Activated naive CD8-positive, alpha-beta T cell treated with anti-CD3 and anti-CD28 coated beads for 36 hours (primary cell): ENCODE measurements around the gene CDH11. TPM values are rescaled to one million over a fixed set of nuclear protein-coding genes. Genes with fewer than 3 reads are reported as not detected.

ENCODE experiments used
- DNase-seq: peaks from one replicate; pipeline ENCODE4 v3.0.0; 2021
- H3K27ac Mint-ChIP-seq: one replicate; pipeline ENCODE4 v1.8.0; 2022; ENCODE audit warnings: mild to moderate bottlenecking, moderate library complexity, mixed read lengths
- H3K27me3 Mint-ChIP-seq: one replicate; pipeline ENCODE4 v1.8.0; 2022; ENCODE audit warnings: mild to moderate bottlenecking, mixed read lengths
- H3K36me3 Mint-ChIP-seq: one replicate; pipeline ENCODE4 v1.8.0; 2021; ENCODE audit warnings: mild to moderate bottlenecking, mixed read lengths
- H3K4me1 Mint-ChIP-seq: one replicate; pipeline ENCODE4 v1.8.0; 2021; ENCODE audit warnings: mixed read lengths
- H3K4me3 Mint-ChIP-seq: one replicate; pipeline ENCODE4 v1.8.0; 2022; ENCODE audit warnings: mild to moderate bottlenecking, moderate library complexity, mixed read lengths
- H3K9me3 Mint-ChIP-seq: one replicate; pipeline ENCODE4 v1.8.0; 2022; ENCODE audit warnings: mixed read lengths
- total RNA-seq, 2 experiments: library from RNA; stranded (reverse); gene quantifications; one replicate each; pipeline ENCODE4 v1.2.3, GENCODE V29; 2021

CDH11 gene
- not detected for total RNA-seq

DNA sequence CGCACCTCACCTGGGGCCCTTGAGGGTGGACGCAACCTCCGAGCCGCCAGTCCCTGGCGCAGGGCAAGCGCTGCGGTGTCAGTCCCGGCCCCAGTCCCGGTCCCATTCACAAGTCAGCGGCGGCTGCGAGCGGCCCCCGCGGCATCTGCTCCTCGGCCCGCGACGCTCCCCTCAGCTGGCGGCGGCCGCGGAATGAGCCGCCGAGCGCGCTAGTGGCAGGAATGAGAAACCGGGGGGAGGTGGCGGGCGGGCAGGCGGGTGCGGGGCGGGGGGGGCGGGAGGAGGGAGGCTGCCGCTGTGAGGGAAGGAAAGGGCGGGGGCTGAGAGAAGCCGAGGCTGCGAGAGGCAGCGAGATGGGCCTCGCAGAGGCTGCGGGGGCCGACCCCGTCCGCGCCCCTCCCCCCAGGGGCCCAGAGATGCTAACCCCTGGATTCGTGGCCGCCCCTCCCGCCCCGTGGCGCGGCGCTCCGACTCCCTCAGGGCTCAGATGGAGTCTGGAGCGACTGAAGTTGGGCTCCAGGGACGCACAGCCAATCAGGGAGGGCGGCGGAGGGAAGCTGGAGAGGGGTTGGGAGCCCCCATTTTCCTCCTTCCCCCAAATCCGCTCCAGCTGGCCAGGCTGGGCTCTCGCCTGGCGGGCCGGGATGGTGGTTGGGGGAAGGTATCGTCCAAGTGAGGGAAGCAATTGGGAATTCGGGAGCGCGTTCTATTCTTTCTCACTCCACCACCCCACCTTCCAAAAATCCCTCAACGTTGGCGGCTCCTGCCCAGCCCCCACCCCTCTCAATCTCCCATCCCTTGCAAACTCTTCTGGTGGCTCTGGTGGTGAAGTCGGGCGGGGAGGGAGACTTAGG is at the start of gene CDH11:
TSS of gene CDH11 (minus strand) at position 194 of the 854 bp plus-strand sequence. CDS start 117,194 bp downstream, outside the sequence.
- Mint-ChIP-seq H3K27ac (no peak within 1 kb of the TSS), H3K4me3 (no peak within 1 kb of the TSS), H3K9me3 (no peaks in the 10 kb centered on the region), H3K36me3 (no peaks in the 10 kb centered on the region), H3K27me3 (peaks cover 56% of the 10 kb centered on the region), H3K4me1 (no peaks in the 10 kb centered on the region)
- DNase-seq = no peak

DNA sequence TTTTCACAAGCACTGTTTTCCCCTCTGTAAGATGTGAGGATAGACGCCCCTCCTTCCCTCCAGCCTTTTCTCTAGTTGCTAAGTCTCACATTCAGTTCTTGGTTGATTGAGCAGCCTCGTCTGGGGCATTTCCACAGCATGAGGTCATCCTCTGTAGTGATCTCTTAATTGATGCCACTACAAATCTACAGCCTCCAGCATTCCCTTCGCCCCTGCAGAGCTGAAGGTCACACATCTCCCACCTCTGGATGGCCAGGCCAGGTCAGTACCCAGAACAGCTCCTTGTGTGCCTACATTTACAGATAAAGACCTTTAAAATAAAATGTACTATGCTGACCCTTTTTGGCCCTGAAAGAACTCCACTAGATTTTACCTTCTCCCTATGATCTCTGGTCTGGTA is 32.5 kb upstream of the CDH11 start:
- Mint-ChIP-seq H3K36me3 (no peaks in the 10 kb centered on the region), H3K27me3 (no peaks in the 10 kb centered on the region), H3K9me3 (peaks cover 3% of the 10 kb centered on the region), H3K27ac (no peak overlapping the region), H3K4me3 (no peak overlapping the region), H3K4me1 (no peaks in the 10 kb centered on the region)
- DNase-seq = no peak

DNA sequence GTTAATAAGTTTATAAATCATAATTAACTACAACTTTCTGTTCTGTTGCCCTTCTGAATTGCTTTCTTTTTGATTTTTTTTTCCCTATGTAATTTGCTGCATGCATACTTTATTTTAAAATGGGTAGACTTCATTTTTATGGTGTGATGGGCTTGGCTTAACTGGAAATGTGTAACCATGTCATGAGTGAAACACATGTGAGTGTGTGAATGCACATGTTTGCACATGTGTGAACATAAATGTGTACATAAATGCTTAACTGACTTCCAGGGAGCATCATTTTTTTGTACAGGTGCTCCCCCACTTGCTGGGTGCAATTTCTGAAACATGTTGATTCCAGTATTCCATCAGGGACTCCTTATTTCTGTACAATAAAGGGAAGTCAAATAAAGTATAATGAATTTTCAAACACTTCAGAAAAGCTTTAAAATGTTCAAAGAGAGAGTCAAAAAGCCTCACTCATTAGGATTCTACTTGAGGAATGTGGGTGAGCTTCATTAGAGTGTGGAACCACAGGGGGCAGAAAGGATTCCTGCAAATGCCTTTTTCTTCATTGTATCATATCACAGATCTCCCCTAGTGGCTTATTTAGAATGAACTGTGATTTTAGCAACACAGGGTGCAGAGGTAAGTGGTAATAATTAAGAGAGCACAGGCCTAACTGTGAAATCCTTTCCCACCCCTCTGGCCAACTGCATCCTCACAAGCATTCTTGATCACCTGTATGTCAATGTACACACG is 31.7 kb upstream of the CDH11 start:
- Mint-ChIP-seq H3K4me3 (no peak overlapping the region), H3K9me3 (peaks cover 3% of the 10 kb centered on the region), H3K27me3 (no peaks in the 10 kb centered on the region)

GRCh38 chr16:65148804-65149203 is 26.9 kb upstream of the CDH11 start:
- Mint-ChIP-seq H3K4me1 (no peaks in the 10 kb centered on the region), H3K27me3 (no peaks in the 10 kb centered on the region)

More for the DNA sequence above, 31.7 kb upstream of the CDH11 start:
- Mint-ChIP-seq H3K4me1 (no peaks in the 10 kb centered on the region), H3K36me3 (no peaks in the 10 kb centered on the region), H3K27ac (no peak overlapping the region)
- DNase-seq = no peak

DNA sequence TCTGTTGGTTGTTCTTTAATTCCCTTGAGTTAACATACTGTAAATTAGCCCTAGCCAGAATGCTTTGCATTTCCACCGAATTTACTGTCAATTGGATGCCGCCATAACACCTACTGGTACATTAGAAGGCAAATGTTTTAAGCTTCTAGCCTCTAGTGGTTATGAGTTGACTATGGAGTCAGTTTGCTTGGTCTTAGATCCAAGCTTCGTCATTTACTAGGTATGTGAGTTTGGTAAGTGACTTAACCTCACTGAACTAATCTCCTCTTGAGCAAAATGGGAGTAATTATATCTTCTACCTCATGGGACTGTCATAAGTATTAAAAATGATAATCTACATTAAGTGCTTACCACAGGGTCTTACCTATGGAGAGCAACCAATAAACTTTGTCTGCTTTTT is 20.4 kb upstream of the CDH11 start:
- H3K27me3 Mint-ChIP-seq = no peaks in the 10 kb centered on the region
- H3K4me1 Mint-ChIP-seq = no peaks in the 10 kb centered on the region
- DNase-seq = no peak
- no peaks in the 10 kb centered on the region for H3K36me3 Mint-ChIP-seq
- H3K9me3 Mint-ChIP-seq = no peaks in the 10 kb centered on the region
- no peak overlapping the region for H3K27ac Mint-ChIP-seq
- no peak overlapping the region for H3K4me3 Mint-ChIP-seq

More at GRCh38 chr16:65148804-65149203, 26.9 kb upstream of the CDH11 start:
- Mint-ChIP-seq H3K36me3 (no peaks in the 10 kb centered on the region), H3K4me3 (no peak overlapping the region), H3K27ac (no peak overlapping the region), H3K9me3 (peaks cover 4% of the 10 kb centered on the region)
- DNase-seq = no peak

- DNase-seq = no peak
- H3K4me3 Mint-ChIP-seq = no peak overlapping the region
- H3K36me3 Mint-ChIP-seq = no peaks in the 10 kb centered on the region
- H3K4me1 Mint-ChIP-seq = no peaks in the 10 kb centered on the region
- H3K27ac Mint-ChIP-seq = no peak overlapping the region
- no peaks in the 10 kb centered on the region for H3K9me3 Mint-ChIP-seq
- no peaks in the 10 kb centered on the region for H3K27me3 Mint-ChIP-seq
Observed at GRCh38 chr16:65136681-65137080, 14.8 kb upstream of the CDH11 start.

DNA sequence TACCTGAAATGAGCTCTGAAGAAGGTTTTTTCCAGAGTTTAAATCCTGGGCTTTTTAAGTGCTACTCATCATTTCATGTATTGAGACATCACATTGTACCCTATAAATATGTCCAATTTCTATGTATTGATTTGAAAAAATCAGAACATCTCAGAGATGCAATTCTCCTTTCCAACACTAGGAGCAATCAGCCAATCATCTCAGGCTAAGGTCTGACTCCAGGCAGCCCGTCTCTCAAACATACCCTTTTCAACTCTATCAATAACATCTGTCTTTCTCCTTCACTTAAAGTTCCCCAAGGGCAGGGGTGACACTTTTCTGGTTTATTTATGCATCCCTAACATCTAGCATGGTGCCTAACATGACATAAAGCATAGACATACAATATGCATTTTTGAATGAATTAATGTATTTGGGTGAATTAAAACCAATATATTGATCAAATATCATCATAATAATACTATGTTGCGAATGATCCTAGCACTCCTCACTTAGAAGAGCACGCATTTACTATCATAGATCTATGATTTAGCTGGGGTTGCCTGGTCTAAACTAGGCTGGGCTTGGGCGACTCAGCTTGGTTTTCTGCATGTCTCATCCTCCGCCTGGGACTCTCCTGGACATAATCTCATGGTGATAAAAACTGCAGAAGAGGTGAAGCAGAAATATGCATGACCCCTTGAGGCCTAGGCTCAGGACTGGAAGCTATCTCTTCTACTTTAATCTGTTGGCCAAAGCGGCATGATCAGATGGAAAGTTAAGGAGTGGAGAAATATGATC is 5.2 kb upstream of the CDH11 start:
- H3K4me1 Mint-ChIP-seq = no peaks in the 10 kb centered on the region
- H3K4me3 Mint-ChIP-seq = no peak overlapping the region
- peaks cover 25% of the 10 kb centered on the region for H3K27me3 Mint-ChIP-seq
- no peak overlapping the region for H3K27ac Mint-ChIP-seq
- H3K9me3 Mint-ChIP-seq = no peaks in the 10 kb centered on the region
- DNase-seq = no peak
- no peaks in the 10 kb centered on the region for H3K36me3 Mint-ChIP-seq

GRCh38 chr16:65125871-65126270 is 4.0 kb upstream of the CDH11 start:
- DNase-seq = no peak
- H3K9me3 Mint-ChIP-seq = no peaks in the 10 kb centered on the region
- H3K27me3 Mint-ChIP-seq = peaks cover 31% of the 10 kb centered on the region
- H3K27ac Mint-ChIP-seq = no peak overlapping the region
- no peaks in the 10 kb centered on the region for H3K4me1 Mint-ChIP-seq
- no peaks in the 10 kb centered on the region for H3K36me3 Mint-ChIP-seq
- no peak overlapping the region for H3K4me3 Mint-ChIP-seq

DNA sequence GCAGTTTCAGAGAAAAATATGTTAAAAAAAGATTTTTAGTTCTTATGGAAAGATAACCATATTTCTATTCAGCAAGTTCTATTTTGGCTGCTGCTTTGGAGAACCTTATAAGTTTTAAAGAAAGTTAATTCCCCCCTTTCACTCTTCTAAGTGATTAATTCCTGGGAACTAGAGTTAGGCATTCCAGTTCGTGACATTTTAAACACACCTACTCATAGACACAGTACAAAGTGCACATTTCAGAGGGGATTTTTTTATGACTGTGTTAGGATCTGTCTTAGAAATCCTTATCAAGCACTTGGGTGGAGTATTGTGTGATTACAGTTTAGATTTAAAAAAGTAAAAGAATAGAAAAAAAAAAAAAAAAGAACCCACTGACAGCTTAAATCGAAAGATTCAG is 3.5 kb upstream of the CDH11 start:
- DNase-seq = no peak
- no peak overlapping the region for H3K27ac Mint-ChIP-seq

DNA sequence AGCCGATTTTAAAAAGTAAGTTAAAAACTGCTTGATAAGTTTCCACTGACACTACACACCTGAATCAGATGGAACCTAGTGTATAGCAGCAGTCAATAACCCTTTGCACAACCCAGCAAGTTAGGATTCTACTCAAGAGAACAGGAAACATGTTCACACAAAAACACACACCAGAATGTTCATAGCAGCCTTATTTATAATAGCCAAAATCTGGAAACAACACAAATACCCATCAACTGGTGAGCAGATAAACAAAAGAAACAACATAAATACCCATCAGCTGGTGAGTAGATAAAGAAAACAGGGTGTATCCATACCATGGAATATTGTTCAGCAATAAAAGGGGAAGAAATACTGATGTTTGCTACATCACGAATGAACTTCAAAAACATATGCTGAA is 2.7 kb upstream of the CDH11 start:
- no peak for DNase-seq
- H3K27me3 Mint-ChIP-seq = peaks cover 40% of the 10 kb centered on the region
- no peak overlapping the region for H3K4me3 Mint-ChIP-seq
- no peaks in the 10 kb centered on the region for H3K36me3 Mint-ChIP-seq
- H3K4me1 Mint-ChIP-seq = no peaks in the 10 kb centered on the region
- no peak overlapping the region for H3K27ac Mint-ChIP-seq
- no peaks in the 10 kb centered on the region for H3K9me3 Mint-ChIP-seq

More for the DNA sequence above, 3.5 kb upstream of the CDH11 start:
- H3K36me3 Mint-ChIP-seq = no peaks in the 10 kb centered on the region
- H3K27me3 Mint-ChIP-seq = peaks cover 35% of the 10 kb centered on the region
- H3K4me1 Mint-ChIP-seq = no peaks in the 10 kb centered on the region
- H3K9me3 Mint-ChIP-seq = no peaks in the 10 kb centered on the region
- H3K4me3 Mint-ChIP-seq = no peak overlapping the region

- Mint-ChIP-seq H3K27ac (no peak overlapping the region), H3K4me1 (no peaks in the 10 kb centered on the region), H3K9me3 (no peaks in the 10 kb centered on the region), H3K27me3 (peaks cover 43% of the 10 kb centered on the region), H3K4me3 (no peak overlapping the region), H3K36me3 (no peaks in the 10 kb centered on the region)
- DNase-seq = no peak
Observed at GRCh38 chr16:65124212-65124548, 2.3 kb upstream of the CDH11 start.

DNA sequence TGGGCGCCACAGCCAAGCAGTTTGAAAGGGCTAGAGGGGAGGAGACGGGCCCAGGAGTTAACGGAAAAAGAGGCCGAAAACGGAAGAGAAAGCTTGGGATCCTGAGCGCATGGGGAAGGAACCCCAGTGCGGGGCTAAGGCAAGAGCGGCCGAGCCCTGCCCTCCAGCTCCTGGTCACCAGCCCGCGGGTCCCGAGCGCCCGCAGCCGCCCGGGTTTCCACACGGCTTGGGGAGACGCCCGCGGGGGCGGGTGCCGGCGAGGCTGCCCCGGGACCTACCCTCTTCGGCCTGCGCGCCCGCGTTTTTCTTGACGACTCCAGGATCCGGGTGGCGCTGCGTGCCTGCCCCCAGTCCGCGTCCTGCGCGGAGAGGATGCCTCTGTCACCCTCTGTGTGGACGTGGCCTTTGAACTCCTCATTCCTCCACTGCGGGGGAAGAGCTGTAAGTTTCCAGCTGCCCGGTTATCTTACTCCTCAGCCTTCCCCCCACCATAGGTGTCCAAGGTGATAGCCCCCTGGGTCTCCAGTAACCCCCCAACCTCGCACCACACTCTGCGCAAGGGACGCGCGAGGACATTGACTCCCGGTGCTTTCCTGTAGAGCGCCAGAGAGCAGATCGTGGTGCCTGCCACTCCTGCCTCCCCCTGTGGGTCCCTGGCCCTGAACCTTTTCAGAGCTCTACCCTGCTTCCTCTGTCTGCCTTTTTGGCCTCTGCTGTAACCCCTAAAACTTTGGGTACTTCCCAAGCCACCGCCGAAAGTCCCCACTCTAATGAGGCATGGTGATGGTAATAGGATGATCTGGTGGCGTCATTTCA is 1.7 kb upstream of the CDH11 start:
- no peak for DNase-seq
- Mint-ChIP-seq H3K4me3 (no peak overlapping the region), H3K27me3 (peaks cover 49% of the 10 kb centered on the region), H3K27ac (no peak overlapping the region), H3K4me1 (no peaks in the 10 kb centered on the region), H3K36me3 (no peaks in the 10 kb centered on the region), H3K9me3 (no peaks in the 10 kb centered on the region)

DNA sequence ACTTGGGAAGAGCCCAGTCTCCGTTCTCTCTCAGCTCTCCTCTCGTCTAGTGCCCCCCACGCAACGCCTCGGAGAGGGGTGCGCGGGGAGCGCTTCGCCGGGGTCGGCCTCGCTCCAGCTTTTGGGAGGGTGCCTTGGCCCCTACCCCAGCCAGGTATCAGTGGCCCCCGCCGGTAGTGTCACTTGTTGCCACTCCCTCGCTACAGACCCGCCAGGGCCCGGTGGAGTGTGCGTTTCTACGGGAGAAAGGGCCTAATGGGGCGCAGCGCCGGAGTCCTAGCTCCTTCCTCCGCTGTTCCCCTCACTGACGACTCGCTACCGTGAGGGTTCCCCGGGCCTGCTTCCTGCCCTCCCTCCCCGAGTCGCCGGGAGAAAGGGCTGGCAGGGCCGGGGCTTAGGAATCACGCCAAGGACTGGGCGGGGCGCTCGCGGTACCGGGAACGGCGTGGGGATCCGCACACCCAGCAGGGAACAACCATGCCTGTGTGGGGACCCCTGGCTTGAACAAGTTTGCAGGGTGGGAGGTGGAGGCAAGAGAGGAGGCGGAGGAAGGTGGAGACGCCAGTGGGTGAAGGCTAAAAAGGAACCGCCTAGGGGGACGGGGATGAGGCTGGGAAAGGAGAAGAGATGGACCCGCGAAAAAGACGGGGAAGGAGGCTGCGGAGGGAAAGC is 997 bp upstream of the CDH11 start:
- Mint-ChIP-seq H3K4me1 (no peaks in the 10 kb centered on the region), H3K9me3 (no peaks in the 10 kb centered on the region), H3K27ac (no peak overlapping the region), H3K4me3 (no peak overlapping the region), H3K27me3 (peaks cover 53% of the 10 kb centered on the region), H3K36me3 (no peaks in the 10 kb centered on the region)
- no peak for DNase-seq
